K562 (cell line): ENCODE data around the gene OPA3. TPM values are rescaled to one million over a fixed set of nuclear protein-coding genes. Genes with fewer than 3 reads are reported as not detected.

Experiments used
- ATAC-seq: fragments of 200-7000 bp; cut with Tn5 transposase; 3 replicates; pipeline ENCODE4 v1.9.1; 2020; ENCODE audit warnings: moderate library complexity
- BruUV-seq: library from RNA; stranded (reverse); fragments of 400-500 nt; replicated peaks from 2 replicates; lab custom pipeline; 2021; lab: Mats Ljungman, UMichigan
- CTCF ChIA-PET: fragments of 300-600 bp; formaldehyde crosslinking; extraction: SDS; loops from one replicate; lab custom pipeline; 2021; ENCODE audit warnings: low intra/inter-chr PET ratio; lab: Yijun Ruan, JAX
- POLR2A ChIA-PET: fragments of 300-600, 350-650 bp; sonication (Branson Sonifier 250); formaldehyde crosslinking; extraction: SDS; loops from one replicate; lab custom pipeline; 2021; ENCODE audit warnings: antibody characterized with exemption, inconsistent platforms; lab: Yijun Ruan, JAX
- DNase-seq, 4 experiments: peaks; one replicate each; pipeline versions ENCODE4 v3.0.0 to v3.0.0-alpha.2; 2011 to 2018; ENCODE audit warnings: low spot score in 3 of 4, mixed read lengths in 3 of 4; ENCODE audit errors: extremely low read depth in 1 of 4
- FAIRE-seq: peaks from 2 replicates; lab custom pipeline; 2011; peaks lifted over from hg19 to GRCh38; lab: Jason Lieb, UNC
- H2AFZ ChIP-seq: 2 replicates; pipeline ENCODE4 v1.6.0; 2011; ENCODE audit warnings: low read depth, low read length, control low read depth, inconsistent platforms
- H3K27ac ChIP-seq: fragments of 200-600 bp; 3 replicates; pipeline ENCODE4 v1.8.0; 2011; ENCODE audit warnings: low read depth, mild to moderate bottlenecking, control low read depth, inconsistent platforms, low read length, moderate library complexity, mixed read lengths; ENCODE audit errors: extremely low read depth
- H3K27me3 ChIP-seq, 2 experiments: fragments of 300-600 bp in 1 of 2; 2 replicates in 1 of 2; 3 replicates in 1 of 2; pipeline versions ENCODE4 v1.6.0 to v1.8.0; 2011; ENCODE audit warnings: inconsistent platforms in 2 of 2, low read length in 2 of 2, mild to moderate bottlenecking in 1 of 2, mixed read lengths in 1 of 2, moderate library complexity in 1 of 2; ENCODE audit not compliant: control insufficient read depth in 2 of 2, insufficient read depth in 2 of 2
- H3K36me3 ChIP-seq: fragments of 300-600 bp; 3 replicates; pipeline ENCODE4 v1.8.0; 2011; ENCODE audit warnings: mild to moderate bottlenecking, low read length, inconsistent platforms; ENCODE audit not compliant: control insufficient read depth, insufficient read depth
- H3K4me1 ChIP-seq, 2 experiments: fragments of 200-600 bp in 1 of 2; replicated peaks in 1 of 2; 2 replicates in 1 of 2; 3 replicates in 1 of 2; pipeline versions ENCODE4 v1.5.1 to v1.8.0; 2011; ENCODE audit warnings: inconsistent platforms in 2 of 2, low read length in 2 of 2, mild to moderate bottlenecking in 1 of 2, mixed read lengths in 1 of 2, moderate library complexity in 1 of 2; ENCODE audit not compliant: control insufficient read depth in 2 of 2, insufficient read depth in 2 of 2
- H3K4me2 ChIP-seq: 2 replicates; pipeline ENCODE4 v1.6.1; 2011; ENCODE audit warnings: low read length, control low read depth, inconsistent platforms, mixed read lengths; ENCODE audit not compliant: insufficient read depth
- H3K4me3 ChIP-seq: fragments of 200-600 bp; sonication (generic), shearing (Covaris generic); 2 replicates; pipeline ENCODE4 v1.5.1; 2016; ENCODE audit warnings: control low read depth, inconsistent platforms
- H3K79me2 ChIP-seq: fragments of 200-600 bp; 3 replicates; pipeline ENCODE4 v1.8.0; 2011; ENCODE audit warnings: low read length, inconsistent platforms; ENCODE audit not compliant: control insufficient read depth, insufficient read depth
- H3K9ac ChIP-seq, 2 experiments: 2 replicates each; pipeline versions ENCODE4 v1.6.0 to v1.6.1; 2011; ENCODE audit warnings: low read depth in 2 of 2, low read length in 2 of 2, control low read depth in 1 of 2, inconsistent platforms in 1 of 2, mild to moderate bottlenecking in 1 of 2, mixed read lengths in 1 of 2; ENCODE audit not compliant: insufficient read depth in 1 of 2
- H3K9me1 ChIP-seq: one replicate; pipeline ENCODE4 v1.6.0; 2011; ENCODE audit warnings: inconsistent platforms, mild to moderate bottlenecking, low read length, moderate library complexity; ENCODE audit not compliant: control insufficient read depth, insufficient read depth
- H3K9me3 ChIP-seq: replicated peaks from 2 replicates; pipeline ENCODE4 v1.5.1; 2011; ENCODE audit warnings: low read depth, low read length, inconsistent platforms; ENCODE audit not compliant: control insufficient read depth, insufficient read depth
- H4K20me1 ChIP-seq: replicated peaks from 2 replicates; pipeline ENCODE4 v1.6.1; 2011; ENCODE audit warnings: low read length, inconsistent platforms, mixed read lengths; ENCODE audit not compliant: control insufficient read depth, insufficient read depth
- BCL6 ChIP-seq: fragments of 250-450 bp; sonication (Bioruptor Pico); IDR thresholded peaks from 2 replicates; pipeline ENCODE4 v1.4.0; 2020
- L3MBTL2 ChIP-seq: fragments of 450-650 bp; IDR thresholded peaks from 2 replicates; pipeline ENCODE4 v1.6.1; 2016; ENCODE audit warnings: mild to moderate bottlenecking, moderate library complexity
- MEF2D ChIP-seq: conservative IDR thresholded peaks from 2 replicates; pipeline ENCODE4 v1.6.1; 2016; ENCODE audit warnings: low read depth, missing genetic modification characterization, missing compliant biosample characterization
- POLR3G ChIP-seq: IDR thresholded peaks from 2 replicates; pipeline ENCODE4 v1.6.1; 2011; ENCODE audit not compliant: insufficient read length, insufficient replicate concordance; ENCODE audit errors: extremely low read depth
- TAF15 ChIP-seq: fragments of 200-400 bp; formaldehyde crosslinking; IDR thresholded peaks from 2 replicates; pipeline ENCODE4 v1.6.1; 2017; ENCODE audit warnings: mild to moderate bottlenecking, low read depth, low read length, moderate library complexity
- ZBED1 ChIP-seq: IDR thresholded peaks from 2 replicates; pipeline ENCODE4 v1.6.1; 2014
- ZBTB40 ChIP-seq, 2 experiments: fragments of 450-650 bp in 1 of 2; sonication (generic) in 1 of 2; formaldehyde crosslinking in 1 of 2; IDR thresholded peaks; 2 replicates each; pipeline versions ENCODE4 v1.7.1 to v1.9.0; 2016 to 2022; ENCODE audit warnings: inconsistent platforms in 1 of 2, mild to moderate bottlenecking in 1 of 2, missing genetic modification reagents in 1 of 2
- ZNF263 ChIP-seq: sonication (generic); formaldehyde crosslinking; IDR thresholded peaks from 2 replicates; pipeline ENCODE4 v1.8.0; 2022; ENCODE audit warnings: mild to moderate bottlenecking, missing genetic modification reagents, borderline replicate concordance
- WGBS: fragments of 100-300 bp; shearing (Covaris generic); methylation state at CpG from one replicate; pipeline ENCODE4 v1.1.6; 2016; ENCODE audit warnings: low coverage, mixed read lengths; ENCODE audit not compliant: insufficient coverage; ENCODE audit errors: missing lambda C conversion rate; 5-methylcytosine and 5-hydroxymethylcytosine counted together
- in situ Hi-C: fragments of 300-500 bp; cut with MboI; formaldehyde crosslinking; loops from 4 replicates; pipeline ENCODE4 v1.15.0; 2018; ENCODE audit warnings: inconsistent platforms, mixed read lengths
- intact Hi-C: fragments of 100-400 bp; cut with micrococcal nuclease; formaldehyde crosslinking; loops from 2 replicates; pipeline ENCODE4 v1.14.2; 2022
- polyA plus RNA-seq, 8 experiments: library from polyadenylated mRNA; depleted of rRNA in 4 of 8; stranded (reverse) in 5 of 8; unstranded in 3 of 8; fragments of >200 nt; fragmentation: Nextera tagmentation in 2 of 8; fragmentation: Illumina TruSeq in 1 of 8; extraction: Ambion mirVana in 2 of 8; extraction: Trizol in 1 of 8; gene quantifications; 2 replicates each; pipeline versions ENCODE4 v1.2.1 to v1.2.3, GENCODE V29; 2011 to 2014; ENCODE audit warnings: inconsistent platforms in 1 of 8, missing spikeins in 1 of 8
- total RNA-seq, 7 experiments: library from RNA; depleted of rRNA in 6 of 7; stranded (reverse); fragments of >200 nt in 6 of 7; fragmentation: Illumina TruSeq in 2 of 7; extraction: Trizol in 2 of 7; gene quantifications; 2 replicates each; pipeline versions ENCODE4 v1.2.1 to v1.2.3, GENCODE V29; 2011 to 2021; ENCODE audit warnings: low replicate concordance in 1 of 7

The OPA3 gene
- total and polyA plus RNA-seq, 9 of the 15 experiments (the other 6 are each of a cell fraction or from before 2014, with no cell fraction given): 1.4 to 18.8 (median 9.0) TPM

DNA sequence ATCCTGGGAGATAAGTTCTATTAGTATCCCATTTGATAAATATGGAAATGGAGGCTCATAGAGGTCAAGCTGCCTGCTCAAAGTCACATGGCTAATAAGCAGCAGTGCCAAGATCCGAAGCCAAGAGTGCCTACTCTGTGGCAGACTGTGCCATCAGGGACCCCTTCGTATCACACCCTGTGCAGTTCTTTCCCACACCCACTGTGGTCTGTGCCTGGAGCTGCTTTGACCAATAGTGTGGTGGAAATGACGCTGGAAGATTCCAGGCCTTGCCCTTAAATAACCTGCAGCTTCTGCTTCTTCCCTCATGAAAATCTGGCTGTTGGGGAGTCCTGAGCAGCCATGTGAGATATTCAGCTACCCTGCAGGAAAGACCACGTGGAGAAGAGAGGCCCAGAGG is 10.1 kb downstream of the OPA3 start:
- Histone ChIP-seq H3K9me1 (no peaks in the 10 kb centered on the region), H4K20me1 (no peaks in the 10 kb centered on the region; the same call in 1 of the 2 replicates), H3K4me3 (no peak overlapping the region), H3K27ac (no peak overlapping the region), H3K9me3 (no peaks in the 10 kb centered on the region), H2AFZ (no peak overlapping the region), H3K27me3 (no peaks in the 10 kb centered on the region), H3K79me2 (peaks cover 51% of the 10 kb centered on the region), H3K4me2 (no peak overlapping the region), H3K4me1 (peaks cover 16 to 18% of the 10 kb centered on the region in 2 experiments; a peak in 4 of 5 replicates), H3K9ac (peak overlapping the region in 1 of 2 experiments; percentile 9; a peak in 1 of 4 replicates)
- intact Hi-C loops: no loop called here
- BruUV-seq: no TSS peak
- no peak for ATAC-seq
- ChIA-PET CTCF (no interaction called here), POLR2A (no interaction called here)
- no peak for DNase-seq
- in situ Hi-C loops: no loop called here
- WGBS: 65% methylated on average over 4 of the region's 4 CpGs
- FAIRE-seq: no peak
- TF ChIP-seq BCL6: no peak
- TF ChIP-seq POLR3G: no peak
- no peak for TF ChIP-seq ZNF263 (CRISPR knock-in tag)
- TF ChIP-seq ZBTB40 (IDR thresholded peaks at IDR 0.05): no peak
- no peak for TF ChIP-seq ZBTB40 (CRISPR knock-in tag; IDR thresholded peaks at IDR 0.05)
- no peak for TF ChIP-seq MEF2D (tag)
- no peak for TF ChIP-seq TAF15
- TF ChIP-seq L3MBTL2: no peak
- TF ChIP-seq ZBED1: no peak
- TF ChIP-seq, all 486 proteins: peak for 0
- H3K36me3 ChIP-seq: peaks cover 13% of the 10 kb centered on the region; the same call in 2 of the 3 replicates
